HepG2 (cell line): ENCODE measurements around the gene ITM2B. TPM values are rescaled to one million over a fixed set of nuclear protein-coding genes. Genes with fewer than 3 reads are reported as not detected.

Experiments
- ATF1 ChIP-seq: IDR thresholded peaks from 2 replicates; pipeline ENCODE4 v1.6.1; 2016; ENCODE audit warnings: mild to moderate bottlenecking, control low read depth
- KMT2A ChIP-seq: sonication (generic); formaldehyde crosslinking; IDR thresholded peaks from 2 replicates; pipeline ENCODE4 v1.4.0; 2020; ENCODE audit warnings: missing genetic modification reagents
- REL ChIP-seq: sonication (generic); formaldehyde crosslinking; conservative IDR thresholded peaks from 2 replicates; pipeline ENCODE4 v1.8.0; 2022; ENCODE audit warnings: mild to moderate bottlenecking, missing genetic modification reagents, moderate library complexity
- STAT5B ChIP-seq: sonication (generic); formaldehyde crosslinking; IDR thresholded peaks from 2 replicates; pipeline ENCODE4 v1.4.0; 2020; ENCODE audit warnings: missing genetic modification reagents
- ZBTB40 ChIP-seq, 2 experiments: fragments of 450-650 bp in 1 of 2; sonication (generic) in 1 of 2; formaldehyde crosslinking in 1 of 2; IDR thresholded peaks; 2 replicates each; pipeline versions ENCODE4 v1.6.1 to v1.8.0; 2016 to 2022; ENCODE audit warnings: antibody characterized with exemption in 1 of 2, mild to moderate bottlenecking in 1 of 2, missing genetic modification reagents in 1 of 2
- ZNF501 ChIP-seq: sonication (generic); formaldehyde crosslinking; IDR thresholded peaks from 2 replicates; pipeline ENCODE4 v1.5.1; 2020; ENCODE audit warnings: mild to moderate bottlenecking, moderate library complexity, missing genetic modification reagents
- ZNF547 ChIP-seq: sonication (generic); formaldehyde crosslinking; IDR thresholded peaks from 2 replicates; pipeline ENCODE4 v1.5.1; 2020; ENCODE audit warnings: mild to moderate bottlenecking, missing genetic modification reagents
- ZNF713 ChIP-seq: sonication (generic); formaldehyde crosslinking; IDR thresholded peaks from 2 replicates; pipeline ENCODE4 v1.4.0; 2020; ENCODE audit warnings: mild to moderate bottlenecking, missing genetic modification reagents
- polyA plus RNA-seq, 8 experiments: library from polyadenylated mRNA; depleted of rRNA in 3 of 8; stranded (reverse) in 7 of 8; unstranded in 1 of 8; fragments of >200 nt; fragmentation: Illumina TruSeq in 4 of 8; extraction: Trizol in 4 of 8; gene quantifications; 2 replicates each; pipeline versions ENCODE4 v1.2.1 to v1.2.3, GENCODE V29; 2011 to 2016; ENCODE audit warnings: low read depth in 4 of 8, missing spikeins in 1 of 8, mixed read lengths in 1 of 8; ENCODE audit not compliant: insufficient read depth in 1 of 8
- total RNA-seq, 5 experiments: library from RNA; depleted of rRNA; stranded (reverse); fragments of >200 nt; fragmentation: Illumina TruSeq; extraction: Trizol; gene quantifications; 2 replicates each; pipeline ENCODE4 v1.2.3, GENCODE V29; 2016; ENCODE audit warnings: low read depth in 1 of 5
- TF ChIP-seq, protein P1 (sequence below): sonication (generic); formaldehyde crosslinking; IDR thresholded peaks from 2 replicates; pipeline ENCODE4 v1.8.0; 2022; ENCODE audit warnings: missing genetic modification reagents, mild to moderate bottlenecking, borderline replicate concordance

ITM2B gene
- total and polyA plus RNA-seq, 2 of the 13 experiments (the other 11 are each of a cell fraction or from before 2014, with no cell fraction given) = 158 to 373 TPM

GRCh38 chr13:48303359-48304142 lies 70.5 kb downstream of the ITM2B start, which contains the start of gene RB1 (continued):
- TF ChIP-seq ZBTB40 (IDR thresholded peaks at IDR 0.05) (peak; percentile 27; the same call in 1 of the 2 replicates), ZBTB40 (CRISPR knock-in tag; IDR thresholded peaks at IDR 0.05) (no peak), ZNF547 (CRISPR knock-in tag) (0 out of 2 replicates have a peak, but pooled peaks have one; percentile 46), REL (CRISPR knock-in tag) (0 out of 2 replicates have a peak, but pooled peaks have one; percentile 44), ZNF501 (peak; percentile 84), ATF1 (peak; percentile 88), KMT2A (CRISPR knock-in tag) (peak; percentile 71; the same call in 1 of the 2 replicates), STAT5B (CRISPR knock-in tag) (0 out of 2 replicates have a peak, but pooled peaks have one; percentile 7), ZNF713 (CRISPR knock-in tag) (0 out of 2 replicates have a peak, but pooled peaks have one; percentile 24)
- TF ChIP-seq, protein P1, sequence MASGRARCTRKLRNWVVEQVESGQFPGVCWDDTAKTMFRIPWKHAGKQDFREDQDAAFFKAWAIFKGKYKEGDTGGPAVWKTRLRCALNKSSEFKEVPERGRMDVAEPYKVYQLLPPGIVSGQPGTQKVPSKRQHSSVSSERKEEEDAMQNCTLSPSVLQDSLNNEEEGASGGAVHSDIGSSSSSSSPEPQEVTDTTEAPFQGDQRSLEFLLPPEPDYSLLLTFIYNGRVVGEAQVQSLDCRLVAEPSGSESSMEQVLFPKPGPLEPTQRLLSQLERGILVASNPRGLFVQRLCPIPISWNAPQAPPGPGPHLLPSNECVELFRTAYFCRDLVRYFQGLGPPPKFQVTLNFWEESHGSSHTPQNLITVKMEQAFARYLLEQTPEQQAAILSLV (CRISPR knock-in tag) = peak; percentile 66; the same call in 1 of the 2 replicates
